Adipocyte (in vitro differentiated cells): ENCODE results near the gene SELENOF.
"Not testable (repeated sequence)": the region's sequence is repeated elsewhere in the genome, so short reads cannot be mapped to it uniquely, and the experiment has no call there.

Experiments used
- DNase-seq: peaks from one replicate; pipeline ENCODE4 v3.0.0-alpha.2; 2015; ENCODE audit warnings: low read depth
- H3K27me3 ChIP-seq: replicated peaks from 2 replicates; pipeline ENCODE4 v1.7.0; 2013; ENCODE audit warnings: mild to moderate bottlenecking, low read length, moderate library complexity; ENCODE audit not compliant: control insufficient read depth, insufficient read depth
- H3K36me3 ChIP-seq: 2 replicates; pipeline ENCODE4 v1.7.0; 2013; ENCODE audit warnings: low read length, mild to moderate bottlenecking, moderate library complexity; ENCODE audit not compliant: control insufficient read depth, insufficient read depth, severe bottlenecking
- H3K4me1 ChIP-seq: 2 replicates; pipeline ENCODE4 v1.7.0; 2013; ENCODE audit warnings: mild to moderate bottlenecking, low read length, moderate library complexity; ENCODE audit not compliant: control insufficient read depth, insufficient read depth
- H3K4me3 ChIP-seq: 2 replicates; pipeline ENCODE4 v1.7.0; 2013; ENCODE audit warnings: mild to moderate bottlenecking, low read length, moderate library complexity
- H3K9ac ChIP-seq: 2 replicates; pipeline ENCODE4 v1.7.0; 2013; ENCODE audit warnings: mild to moderate bottlenecking, low read length, moderate library complexity
- H3K9me3 ChIP-seq: 2 replicates; pipeline ENCODE4 v1.7.0; 2013; ENCODE audit warnings: mild to moderate bottlenecking, low read length, moderate library complexity; ENCODE audit not compliant: control insufficient read depth

Gene SELENOF

GRCh38 chr1:86832433-86832832 is 81.5 kb downstream of the SELENOF start:
- no peaks in the 10 kb centered on the region for H3K9me3 ChIP-seq
- H3K36me3 ChIP-seq = no peaks in the 10 kb centered on the region
- peaks cover 26% of the 10 kb centered on the region for H3K4me1 ChIP-seq
- no peak overlapping the region for H3K4me3 ChIP-seq
- no peak overlapping the region for H3K9ac ChIP-seq
- H3K27me3 ChIP-seq = no peaks in the 10 kb centered on the region
- DNase-seq = no peak

GRCh38 chr1:86829321-86829720 is 84.6 kb downstream of the SELENOF start:
- Histone ChIP-seq H3K9ac (no peak overlapping the region), H3K4me1 (peaks cover 15% of the 10 kb centered on the region), H3K9me3 (no peaks in the 10 kb centered on the region), H3K4me3 (no peak overlapping the region), H3K27me3 (no peaks in the 10 kb centered on the region), H3K36me3 (no peaks in the 10 kb centered on the region)
- no peak for DNase-seq

GRCh38 chr1:86828024-86828423 is 85.9 kb downstream of the SELENOF start:
- no peak overlapping the region for H3K9ac ChIP-seq
- H3K9me3 ChIP-seq = no peaks in the 10 kb centered on the region
- no peaks in the 10 kb centered on the region for H3K27me3 ChIP-seq
- H3K36me3 ChIP-seq = no peaks in the 10 kb centered on the region
- H3K4me3 ChIP-seq = no peak overlapping the region
- H3K4me1 ChIP-seq = peaks cover 12% of the 10 kb centered on the region
- no peak for DNase-seq

DNA sequence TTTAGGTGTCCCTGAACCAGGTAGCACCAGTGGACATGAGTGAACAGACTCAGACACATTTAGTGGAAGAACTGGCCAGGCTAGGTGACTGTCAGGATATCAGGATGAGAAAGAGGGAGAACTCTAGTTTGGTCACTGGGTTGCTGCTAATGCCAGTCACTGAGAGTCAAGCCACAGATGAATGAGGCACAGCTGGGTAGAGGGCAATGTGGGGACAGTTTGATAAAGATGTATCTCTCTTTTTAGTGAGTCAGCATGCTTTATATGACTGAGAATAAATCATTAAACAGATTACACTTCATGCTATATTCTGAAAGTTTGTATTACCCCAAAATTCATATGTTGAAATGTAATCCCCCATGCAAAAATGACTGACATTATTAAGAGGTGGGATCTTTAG is 87.1 kb downstream of the SELENOF start:
- Histone ChIP-seq H3K4me1 (peaks cover 12% of the 10 kb centered on the region), H3K36me3 (no peaks in the 10 kb centered on the region), H3K4me3 (no peak overlapping the region), H3K9me3 (no peaks in the 10 kb centered on the region), H3K27me3 (no peaks in the 10 kb centered on the region), H3K9ac (no peak overlapping the region)
- no peak for DNase-seq

- DNase-seq = peak; percentile 63
- H3K36me3 ChIP-seq = no peaks in the 10 kb centered on the region
- H3K9ac ChIP-seq = no peak overlapping the region
- H3K4me1 ChIP-seq = peaks cover 12% of the 10 kb centered on the region
- no peak overlapping the region for H3K4me3 ChIP-seq
- H3K27me3 ChIP-seq = no peaks in the 10 kb centered on the region
- H3K9me3 ChIP-seq = no peaks in the 10 kb centered on the region
Measured at GRCh38 chr1:86825319-86825718, 88.6 kb downstream of the SELENOF start.

GRCh38 chr1:86823821-86824500 is 90.0 kb downstream of the SELENOF start:
- no peaks in the 10 kb centered on the region for H3K27me3 ChIP-seq
- no peaks in the 10 kb centered on the region for H3K9me3 ChIP-seq
- H3K9ac ChIP-seq = no peak overlapping the region
- DNase-seq = no peak
- peaks cover 5% of the 10 kb centered on the region for H3K4me1 ChIP-seq
- no peak overlapping the region for H3K4me3 ChIP-seq
- H3K36me3 ChIP-seq = no peaks in the 10 kb centered on the region

DNA sequence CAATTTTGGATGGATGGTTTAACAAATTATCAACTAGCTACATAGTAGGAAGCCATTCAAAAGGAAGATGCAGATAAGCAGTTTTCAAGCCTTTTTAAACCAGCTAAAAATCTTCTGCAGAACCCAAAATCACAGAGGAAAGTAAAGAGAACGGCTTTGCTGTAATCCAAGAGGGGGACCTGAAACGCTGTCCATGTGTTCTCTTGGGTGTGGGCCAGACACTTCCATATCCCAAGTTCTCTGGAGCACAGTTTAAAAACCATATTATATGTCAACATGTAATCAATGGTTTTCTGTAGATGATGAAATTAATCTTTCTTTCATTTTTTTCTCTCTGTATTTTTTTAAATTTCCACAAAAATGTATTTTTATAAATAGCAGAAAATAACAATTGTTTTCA is 90.5 kb downstream of the SELENOF start:
- peaks cover 3% of the 10 kb centered on the region for H3K4me1 ChIP-seq
- no peaks in the 10 kb centered on the region for H3K27me3 ChIP-seq
- no peak overlapping the region for H3K9ac ChIP-seq
- no peak for DNase-seq
- no peaks in the 10 kb centered on the region for H3K36me3 ChIP-seq
- H3K4me3 ChIP-seq = no peak overlapping the region
- H3K9me3 ChIP-seq = no peaks in the 10 kb centered on the region

DNA sequence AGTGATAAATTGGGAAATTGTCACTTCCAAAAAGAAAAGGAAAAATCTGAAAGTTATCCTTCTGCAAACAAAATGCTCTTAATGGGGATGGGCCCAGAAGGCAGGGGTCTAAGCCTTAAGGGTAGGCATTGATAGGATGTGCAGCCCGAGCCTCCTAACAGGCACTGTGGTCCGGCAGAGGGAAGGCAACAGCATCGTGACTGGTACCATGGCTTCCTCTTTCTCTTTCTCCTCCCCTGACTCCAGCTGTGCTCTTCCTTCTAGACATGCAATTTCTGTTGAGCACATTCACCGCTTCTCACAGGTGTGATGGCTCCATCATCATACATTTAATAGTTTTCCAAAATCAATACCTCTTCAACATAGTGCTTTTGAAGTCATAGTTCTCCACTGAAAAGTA is 91.5 kb downstream of the SELENOF start:
- DNase-seq = no peak
- Histone ChIP-seq H3K9ac (no peak overlapping the region), H3K9me3 (no peaks in the 10 kb centered on the region), H3K27me3 (no peaks in the 10 kb centered on the region), H3K36me3 (no peaks in the 10 kb centered on the region), H3K4me1 (peaks cover 3% of the 10 kb centered on the region), H3K4me3 (no peak overlapping the region)

- Histone ChIP-seq H3K27me3 (no peaks in the 10 kb centered on the region), H3K36me3 (no peaks in the 10 kb centered on the region), H3K4me3 (no peak overlapping the region), H3K4me1 (peaks cover 3% of the 10 kb centered on the region), H3K9me3 (no peaks in the 10 kb centered on the region), H3K9ac (no peak overlapping the region)
- no peak for DNase-seq
Measured at GRCh38 chr1:86821956-86822355, 92.0 kb downstream of the SELENOF start.

DNA sequence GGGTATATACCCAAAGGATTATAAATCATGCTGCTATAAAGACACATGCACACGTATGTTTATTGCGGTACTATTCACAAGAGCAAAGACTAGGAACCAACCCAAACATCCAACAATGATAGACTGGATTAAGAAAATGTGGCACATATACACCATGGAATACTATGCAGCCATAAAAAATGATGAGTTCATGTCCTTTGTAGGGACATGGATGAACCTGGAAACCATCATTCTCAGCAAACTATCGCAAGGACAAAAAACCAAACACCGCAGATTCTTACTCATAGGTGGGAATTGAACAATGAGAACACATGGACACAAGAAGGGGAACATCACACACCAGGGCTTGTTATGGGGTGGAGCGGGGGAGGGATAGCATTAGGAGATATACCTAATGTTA is 94.0 kb downstream of the SELENOF start:
- not testable (repeated sequence) for H3K27me3 ChIP-seq, H3K9me3 ChIP-seq, H3K4me3 ChIP-seq, DNase-seq, H3K36me3 ChIP-seq, H3K9ac ChIP-seq, H3K4me1 ChIP-seq

GRCh38 chr1:86817246-86817826 is 96.6 kb downstream of the SELENOF start:
- H3K9me3 ChIP-seq, H3K36me3 ChIP-seq, H3K27me3 ChIP-seq, H3K9ac ChIP-seq, H3K4me1 ChIP-seq, DNase-seq, H3K4me3 ChIP-seq: not testable (repeated sequence)

DNA sequence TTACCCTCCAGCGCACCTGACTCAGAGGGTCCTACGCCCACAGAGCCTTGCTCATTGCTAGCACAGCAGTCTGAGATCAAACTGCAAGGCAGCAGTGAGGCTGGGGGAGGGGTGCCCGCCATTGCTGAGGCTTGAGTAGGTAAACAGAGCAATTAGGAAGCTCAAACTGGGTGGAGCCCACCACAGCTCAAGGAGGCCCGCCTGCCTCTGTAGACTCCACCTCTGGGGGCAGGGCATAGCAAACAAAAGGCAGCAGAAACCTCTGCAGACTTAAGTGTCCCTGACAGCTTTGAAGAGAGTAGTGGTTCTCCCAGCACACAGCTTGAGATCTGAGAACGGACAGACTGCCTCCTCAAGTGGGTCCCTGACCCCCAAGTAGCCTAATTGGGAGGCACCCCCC is 99.8 kb downstream of the SELENOF start:
- H3K9ac ChIP-seq, H3K4me1 ChIP-seq, H3K27me3 ChIP-seq, H3K36me3 ChIP-seq, DNase-seq, H3K4me3 ChIP-seq, H3K9me3 ChIP-seq: not testable (repeated sequence)
